ENCODE results near the gene FOXP4. TPM values are rescaled to one million over a fixed set of nuclear protein-coding genes. Genes with fewer than 3 reads are reported as not detected.

The FOXP4 gene
- total RNA-seq, 1 experiment from 2014 or later, result 26.0 TPM

- CTCF ChIA-PET, result no interaction called here
- Histone ChIP-seq H3K27ac (no peak overlapping the region), H3K4me2 (no peak overlapping the region), H3K9me2 (ENCODE audit: insufficient read depth) (no peaks in the 10 kb centered on the region), H2AFZ (no peak overlapping the region), H3K4me3 (no peak overlapping the region), H4K20me1 (ENCODE audit: insufficient read depth) (peaks cover 8% of the 10 kb centered on the region), H3K4me1 (replicated peaks; ENCODE audit: insufficient read depth) (no peaks in the 10 kb centered on the region), H3F3A (ENCODE audit: insufficient read depth, low read depth) (no peaks in the 10 kb centered on the region), H3K27me3 (ENCODE audit: insufficient read depth, low read depth) (no peaks in the 10 kb centered on the region), H3K9me3 (ENCODE audit: insufficient read depth, low read depth) (no peaks in the 10 kb centered on the region), H3K79me2 (ENCODE audit: low read depth) (peaks cover 17% of the 10 kb centered on the region), H3K36me3 (ENCODE audit: low read depth) (no peaks in the 10 kb centered on the region)
- no TSS peak for BruUV-seq (replicated peaks)
- DNase-seq, result no peak
- intact Hi-C loops (cut with micrococcal nuclease; ENCODE audit: unreplicated experiment), result no loop called here
- POLR2A ChIA-PET (ENCODE audit: unreplicated experiment), result interaction anchor here (0.6 kb wide), 1 partner anchor 1059 kb away, joined by 10 read pairs; no protein-coding TSS in a partner anchor
- TF ChIP-seq CTCF (conservative IDR thresholded peaks at IDR 0.05) (no peak), EZH2 (IDR thresholded peaks at IDR 0.05; ENCODE audit: low read depth) (no peak)
Observed at GRCh38 chr6:41552723-41553122, 6.5 kb downstream of the FOXP4 start.

- no peak for TF ChIP-seq CTCF (conservative IDR thresholded peaks at IDR 0.05)
- TF ChIP-seq EZH2 (IDR thresholded peaks at IDR 0.05; ENCODE audit: low read depth), result no peak
- Histone ChIP-seq H3K4me1 (replicated peaks; ENCODE audit: insufficient read depth) (no peaks in the 10 kb centered on the region), H3K9me2 (ENCODE audit: insufficient read depth) (no peaks in the 10 kb centered on the region), H3K36me3 (ENCODE audit: low read depth) (no peaks in the 10 kb centered on the region), H3K79me2 (ENCODE audit: low read depth) (peaks cover 9% of the 10 kb centered on the region; the same call in 1 of the 2 replicates), H4K20me1 (ENCODE audit: insufficient read depth) (peaks cover under 1% of the 10 kb centered on the region; the same call in 1 of the 2 replicates), H3K4me2 (no peak overlapping the region), H3K9me3 (ENCODE audit: insufficient read depth, low read depth) (no peaks in the 10 kb centered on the region), H3K27ac (no peak overlapping the region), H3K27me3 (ENCODE audit: insufficient read depth, low read depth) (no peaks in the 10 kb centered on the region), H2AFZ (no peak overlapping the region), H3F3A (ENCODE audit: insufficient read depth, low read depth) (no peaks in the 10 kb centered on the region), H3K4me3 (no peak overlapping the region)
- no peak for DNase-seq
- no TSS peak for BruUV-seq (replicated peaks)
- ChIA-PET POLR2A (ENCODE audit: unreplicated experiment) (interaction anchor here (0.6 kb wide), 1 partner anchor 1058 kb away, joined by 10 read pairs; no protein-coding TSS in a partner anchor), CTCF (no interaction called here)
- intact Hi-C loops (cut with micrococcal nuclease; ENCODE audit: unreplicated experiment), result no loop called here
Observed at GRCh38 chr6:41553405-41553999, 7.3 kb downstream of the FOXP4 start.

GRCh38 chr6:41555326-41556300 lies 9.4 kb downstream of the FOXP4 start:
- ChIA-PET POLR2A (ENCODE audit: unreplicated experiment) (no interaction called here), CTCF (interaction anchor here (1.0 kb wide), 1 partner anchor 99 kb away, joined by 4 read pairs; no protein-coding TSS in a partner anchor)
- no peak for DNase-seq
- H3K9me3 ChIP-seq (ENCODE audit: insufficient read depth, low read depth), result no peaks in the 10 kb centered on the region
- H3K27ac ChIP-seq, result no peak overlapping the region
- H3K4me1 ChIP-seq (replicated peaks; ENCODE audit: insufficient read depth), result no peaks in the 10 kb centered on the region
- H3K9me2 ChIP-seq (ENCODE audit: insufficient read depth), result no peaks in the 10 kb centered on the region
- 0 out of 2 replicates have a peak, but pooled peaks cover 2% of the 10 kb centered on the region for H3K79me2 ChIP-seq (ENCODE audit: low read depth)
- H2AFZ ChIP-seq, result no peak overlapping the region
- intact Hi-C loops (cut with micrococcal nuclease; ENCODE audit: unreplicated experiment), result no loop called here
- no peak overlapping the region for H3K4me2 ChIP-seq
- H4K20me1 ChIP-seq (ENCODE audit: insufficient read depth), result peaks cover 9% of the 10 kb centered on the region; the same call in 1 of the 2 replicates
- BruUV-seq (replicated peaks), result no TSS peak
- H3K4me3 ChIP-seq, result no peak overlapping the region
- TF ChIP-seq EZH2 (IDR thresholded peaks at IDR 0.05; ENCODE audit: low read depth) (no peak), CTCF (conservative IDR thresholded peaks at IDR 0.05) (no peak)
- H3K36me3 ChIP-seq (ENCODE audit: low read depth), result no peaks in the 10 kb centered on the region
- no peaks in the 10 kb centered on the region for H3K27me3 ChIP-seq (ENCODE audit: insufficient read depth, low read depth)
- H3F3A ChIP-seq (ENCODE audit: insufficient read depth, low read depth), result no peaks in the 10 kb centered on the region
